T-helper 1 cell treated with Interleukin-12 subunit alpha and Interleukin-12 subunit beta and Interleukin-4 antibody, amounts not matched to agents 30 μg/mL and 1 μg/mL, for 36 hours (primary cell): ENCODE measurements around the gene EIF4H.
"Not testable (repeated sequence)": the region's sequence is repeated elsewhere in the genome, so short reads cannot be mapped to it uniquely, and the experiment has no call there.

Experiments
- H3K27ac Mint-ChIP-seq: one replicate; pipeline ENCODE4 v1.8.0; 2021; ENCODE audit warnings: mild to moderate bottlenecking, mixed read lengths
- H3K27me3 Mint-ChIP-seq: one replicate; pipeline ENCODE4 v1.8.0; 2021; ENCODE audit warnings: low read depth, mixed read lengths
- H3K36me3 Mint-ChIP-seq: one replicate; pipeline ENCODE4 v1.8.0; 2021; ENCODE audit warnings: low read depth, mixed read lengths
- H3K4me1 Mint-ChIP-seq: one replicate; pipeline ENCODE4 v1.8.0; 2021; ENCODE audit warnings: low read depth, mixed read lengths
- H3K4me3 Mint-ChIP-seq: one replicate; pipeline ENCODE4 v1.8.0; 2021; ENCODE audit warnings: mild to moderate bottlenecking, moderate library complexity, mixed read lengths
- H3K9me3 Mint-ChIP-seq: one replicate; pipeline ENCODE4 v1.8.0; 2021; ENCODE audit warnings: mixed read lengths

The EIF4H gene

DNA sequence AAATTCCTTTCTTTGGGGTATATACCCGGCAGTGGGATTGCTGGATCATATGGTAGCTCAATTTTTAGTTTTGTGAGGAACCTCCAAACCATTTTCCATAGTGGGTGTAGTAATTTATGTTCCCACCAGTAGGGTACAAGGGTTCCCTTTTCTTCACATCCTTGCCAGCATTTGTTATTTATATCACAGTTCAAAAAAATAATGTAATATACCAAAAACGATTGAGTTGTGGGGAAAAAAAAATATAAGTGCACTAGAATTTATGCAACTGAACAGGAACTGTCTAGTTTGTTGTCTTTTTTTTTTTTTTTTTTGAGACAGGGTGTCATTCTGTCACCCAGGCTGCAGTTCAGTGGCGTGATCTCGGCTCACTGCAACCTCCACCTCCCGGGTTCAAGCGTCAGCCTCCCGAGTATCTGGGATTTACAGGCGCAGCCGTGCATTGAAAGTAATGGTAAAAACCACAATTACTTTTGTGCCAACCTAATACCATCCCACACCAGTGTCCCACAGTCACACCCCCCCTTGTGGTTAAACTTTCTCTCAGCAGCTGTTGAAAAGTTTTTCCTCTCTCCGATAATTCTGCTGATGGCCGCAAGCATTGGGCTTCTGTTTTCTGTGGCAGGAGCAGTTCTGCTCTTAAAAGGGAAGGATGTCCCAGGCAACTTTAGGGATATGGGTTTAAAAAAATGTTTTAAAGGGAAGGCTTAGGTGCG is 28.8 kb downstream of the EIF4H start:
- Mint-ChIP-seq H3K36me3 (no peaks in the 10 kb centered on the region), H3K9me3 (no peaks in the 10 kb centered on the region), H3K4me1 (peaks cover 12% of the 10 kb centered on the region), H3K27ac (no peak overlapping the region), H3K4me3 (no peak overlapping the region), H3K27me3 (no peaks in the 10 kb centered on the region)

DNA sequence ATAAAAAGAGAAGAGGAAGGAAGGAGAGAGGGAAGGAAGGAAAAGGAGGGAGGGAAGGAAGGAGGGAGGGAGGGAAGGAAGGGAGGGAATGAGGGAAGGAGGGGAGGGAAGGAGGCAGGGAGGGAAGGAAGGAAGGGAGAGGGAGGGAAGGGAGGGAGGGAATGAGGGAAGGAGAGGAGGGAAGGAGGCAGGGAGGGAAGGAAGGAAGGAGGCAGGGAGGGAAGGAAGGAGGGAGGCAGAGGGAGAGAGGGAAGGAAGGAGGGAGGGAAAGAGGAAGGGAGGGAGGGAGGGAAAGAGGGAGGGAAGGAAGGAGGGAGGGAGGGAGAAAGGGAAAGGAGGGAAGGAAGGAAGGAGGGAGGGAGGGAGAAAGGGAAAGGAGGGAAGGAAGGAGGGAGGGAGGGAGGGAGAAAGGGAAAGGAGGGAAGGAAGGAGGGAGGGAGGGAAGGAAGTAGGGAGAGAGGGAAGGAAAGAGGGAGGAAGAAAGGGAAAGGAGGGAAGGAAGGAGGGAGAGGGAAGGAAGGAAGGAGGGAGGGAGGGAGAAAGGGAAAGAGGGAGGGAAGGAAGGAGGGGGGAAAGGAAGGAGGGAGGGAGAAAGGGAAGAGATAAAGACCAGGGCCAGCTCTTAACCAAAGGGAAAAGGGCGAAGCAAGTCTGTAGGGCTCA is 29.9 kb downstream of the EIF4H start:
- Mint-ChIP-seq H3K27ac (peak overlapping the region; percentile 62), H3K27me3 (no peaks in the 10 kb centered on the region)

DNA sequence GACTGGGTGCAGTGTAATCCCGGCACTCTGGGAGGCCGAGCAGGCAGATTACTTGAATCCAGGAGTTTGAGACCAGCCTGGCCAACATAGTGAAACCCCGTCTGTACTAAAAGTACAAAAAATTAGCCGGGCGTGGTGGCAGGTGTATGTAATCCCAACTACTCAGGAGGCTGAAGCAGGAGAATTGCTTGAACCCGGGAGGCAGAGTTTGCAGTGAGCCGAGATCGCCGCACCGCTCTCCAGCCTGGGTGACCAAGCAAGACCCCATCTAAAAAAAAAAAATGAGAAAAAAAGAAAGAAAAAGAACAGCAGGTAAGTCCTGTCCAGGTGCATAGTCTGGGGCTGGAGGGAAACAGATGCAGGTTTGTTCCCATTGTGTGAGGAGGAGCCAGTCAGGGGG is 31.9 kb downstream of the EIF4H start:
- H3K27me3 Mint-ChIP-seq, H3K27ac Mint-ChIP-seq, H3K36me3 Mint-ChIP-seq, H3K4me3 Mint-ChIP-seq, H3K9me3 Mint-ChIP-seq: not testable (repeated sequence)
- H3K4me1 Mint-ChIP-seq = peaks cover 18% of the 10 kb centered on the region

More for the DNA sequence above, 29.9 kb downstream of the EIF4H start:
- peaks cover 12% of the 10 kb centered on the region for H3K4me1 Mint-ChIP-seq
- H3K4me3 Mint-ChIP-seq = no peak overlapping the region
- no peaks in the 10 kb centered on the region for H3K36me3 Mint-ChIP-seq
- no peaks in the 10 kb centered on the region for H3K9me3 Mint-ChIP-seq

- peak overlapping the region; percentile 26 for H3K4me3 Mint-ChIP-seq
- H3K36me3 Mint-ChIP-seq = no peaks in the 10 kb centered on the region
- H3K27me3 Mint-ChIP-seq = no peaks in the 10 kb centered on the region
- H3K4me1 Mint-ChIP-seq = peaks cover 18% of the 10 kb centered on the region
- peak overlapping the region; percentile 39 for H3K27ac Mint-ChIP-seq
- H3K9me3 Mint-ChIP-seq = no peaks in the 10 kb centered on the region
These were observed 32.5 kb downstream of the EIF4H start for GRCh38 chr7:74206589-74207120.

GRCh38 chr7:74207586-74207985 is 33.4 kb downstream of the EIF4H start:
- H3K27ac Mint-ChIP-seq = no peak overlapping the region
- peaks cover 18% of the 10 kb centered on the region for H3K4me1 Mint-ChIP-seq
- no peaks in the 10 kb centered on the region for H3K27me3 Mint-ChIP-seq
- no peaks in the 10 kb centered on the region for H3K36me3 Mint-ChIP-seq
- no peak overlapping the region for H3K4me3 Mint-ChIP-seq
- no peaks in the 10 kb centered on the region for H3K9me3 Mint-ChIP-seq

- not testable (repeated sequence) for H3K27ac Mint-ChIP-seq, H3K9me3 Mint-ChIP-seq, H3K36me3 Mint-ChIP-seq, H3K27me3 Mint-ChIP-seq, H3K4me3 Mint-ChIP-seq
- peaks cover 18% of the 10 kb centered on the region for H3K4me1 Mint-ChIP-seq
These were observed 34.1 kb downstream of the EIF4H start for GRCh38 chr7:74208241-74208640.

- Mint-ChIP-seq H3K4me3 (no peak overlapping the region), H3K27ac (no peak overlapping the region), H3K9me3 (no peaks in the 10 kb centered on the region), H3K36me3 (no peaks in the 10 kb centered on the region), H3K4me1 (peaks cover 20% of the 10 kb centered on the region), H3K27me3 (no peaks in the 10 kb centered on the region)
These were observed 38.5 kb downstream of the EIF4H start for GRCh38 chr7:74212661-74213060.

DNA sequence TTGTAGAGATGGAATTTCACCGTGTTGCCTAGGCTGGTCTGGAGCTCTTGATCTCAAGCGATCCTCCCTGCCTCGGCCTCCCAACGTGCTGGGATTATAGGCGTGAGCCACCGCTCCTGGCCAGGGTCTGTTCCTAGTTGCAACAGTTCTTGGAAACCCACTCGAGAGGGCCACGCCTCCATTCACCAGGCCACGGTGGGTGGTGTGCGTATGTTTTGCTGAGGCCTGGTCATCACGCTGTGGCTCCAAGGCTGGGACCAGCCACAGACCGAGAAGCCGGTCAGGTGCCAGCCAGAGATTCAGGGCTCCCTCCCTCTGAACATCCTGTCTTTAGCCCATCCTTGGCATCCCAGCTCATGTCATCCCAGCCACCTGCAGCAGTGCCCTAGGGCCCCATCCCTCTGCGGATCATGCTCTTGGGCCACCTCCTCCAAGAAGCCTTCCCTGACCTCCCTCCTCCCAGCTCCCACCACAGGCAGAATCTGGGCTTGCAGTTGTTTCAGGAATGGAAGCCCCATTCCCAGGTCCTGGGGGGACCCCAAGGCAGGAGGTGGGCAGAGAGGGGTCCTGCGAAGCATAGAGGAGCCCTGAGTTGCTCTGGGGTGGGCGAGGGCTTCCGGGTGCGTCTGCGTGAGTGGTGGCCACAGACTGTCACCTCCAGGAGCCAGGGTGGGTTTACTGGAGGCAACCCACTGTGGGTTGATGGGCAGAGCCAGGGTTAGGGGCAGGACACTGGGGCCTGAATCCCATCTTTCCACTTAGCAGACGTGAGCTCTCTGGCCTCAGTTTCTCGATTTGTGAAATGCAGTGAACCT is 40.9 kb downstream of the EIF4H start:
- Mint-ChIP-seq H3K4me3 (no peak overlapping the region), H3K4me1 (peaks cover 22% of the 10 kb centered on the region), H3K36me3 (peaks cover 5% of the 10 kb centered on the region), H3K9me3 (no peaks in the 10 kb centered on the region), H3K27ac (no peak overlapping the region), H3K27me3 (no peaks in the 10 kb centered on the region)

DNA sequence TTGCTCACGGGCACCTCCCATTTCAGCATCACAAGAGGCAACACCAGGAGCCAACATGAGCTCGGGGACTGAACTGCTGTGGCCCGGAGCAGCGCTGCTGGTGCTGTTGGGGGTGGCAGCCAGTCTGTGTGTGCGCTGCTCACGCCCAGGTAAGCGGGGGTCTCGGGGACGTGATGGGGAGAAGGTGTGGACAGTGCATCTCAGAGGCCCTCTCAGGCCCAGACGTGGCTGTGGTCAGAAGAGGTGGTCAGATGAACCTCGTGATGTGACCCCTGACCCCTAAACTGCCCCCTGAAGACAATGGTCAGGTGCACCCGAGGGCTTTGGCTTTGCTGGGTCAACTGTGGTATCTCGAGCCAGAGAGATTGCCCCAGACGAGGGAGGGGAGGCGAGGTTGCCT is 41.8 kb downstream of the EIF4H start:
- H3K4me3 Mint-ChIP-seq = no peak overlapping the region
- H3K9me3 Mint-ChIP-seq = no peaks in the 10 kb centered on the region
- H3K27ac Mint-ChIP-seq = no peak overlapping the region
- H3K4me1 Mint-ChIP-seq = peaks cover 22% of the 10 kb centered on the region
- peaks cover 5% of the 10 kb centered on the region for H3K36me3 Mint-ChIP-seq
- no peaks in the 10 kb centered on the region for H3K27me3 Mint-ChIP-seq

- Mint-ChIP-seq H3K27me3 (no peaks in the 10 kb centered on the region), H3K36me3 (peaks cover 5% of the 10 kb centered on the region), H3K4me3 (no peak overlapping the region), H3K27ac (peak overlapping the region; percentile 85), H3K9me3 (no peaks in the 10 kb centered on the region), H3K4me1 (peaks cover 22% of the 10 kb centered on the region)
These were observed 42.2 kb downstream of the EIF4H start for GRCh38 chr7:74216361-74216761.

- Mint-ChIP-seq H3K27ac (peak overlapping the region; percentile 87), H3K4me1 (peaks cover 22% of the 10 kb centered on the region), H3K4me3 (peak overlapping the region; percentile 53), H3K36me3 (peaks cover 5% of the 10 kb centered on the region), H3K27me3 (no peaks in the 10 kb centered on the region), H3K9me3 (no peaks in the 10 kb centered on the region)
These were observed 43.5 kb downstream of the EIF4H start for GRCh38 chr7:74217455-74218342.

DNA sequence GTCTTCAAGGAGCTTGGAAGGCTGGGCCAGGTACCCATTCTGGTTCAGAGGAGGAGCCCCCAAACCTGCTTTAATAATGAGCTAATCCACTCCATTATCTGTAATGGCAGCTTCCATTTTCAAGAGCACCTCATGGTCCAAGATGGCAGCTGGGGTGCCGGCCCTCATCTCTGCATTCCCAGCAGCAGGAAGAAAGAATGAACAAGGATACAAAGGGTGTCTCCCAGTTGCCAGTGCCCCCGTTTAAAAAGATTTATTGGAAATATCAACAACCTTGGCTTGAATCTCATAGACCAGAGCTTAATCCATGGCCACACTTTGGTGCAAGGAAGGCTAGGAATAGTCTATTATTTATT is 44.2 kb downstream of the EIF4H start:
- peaks cover 22% of the 10 kb centered on the region for H3K4me1 Mint-ChIP-seq
- peak overlapping the region; percentile 87 for H3K27ac Mint-ChIP-seq
- H3K4me3 Mint-ChIP-seq = peak overlapping the region; percentile 53
- H3K9me3 Mint-ChIP-seq = no peaks in the 10 kb centered on the region
- peaks cover 7% of the 10 kb centered on the region for H3K36me3 Mint-ChIP-seq
- H3K27me3 Mint-ChIP-seq = no peaks in the 10 kb centered on the region

DNA sequence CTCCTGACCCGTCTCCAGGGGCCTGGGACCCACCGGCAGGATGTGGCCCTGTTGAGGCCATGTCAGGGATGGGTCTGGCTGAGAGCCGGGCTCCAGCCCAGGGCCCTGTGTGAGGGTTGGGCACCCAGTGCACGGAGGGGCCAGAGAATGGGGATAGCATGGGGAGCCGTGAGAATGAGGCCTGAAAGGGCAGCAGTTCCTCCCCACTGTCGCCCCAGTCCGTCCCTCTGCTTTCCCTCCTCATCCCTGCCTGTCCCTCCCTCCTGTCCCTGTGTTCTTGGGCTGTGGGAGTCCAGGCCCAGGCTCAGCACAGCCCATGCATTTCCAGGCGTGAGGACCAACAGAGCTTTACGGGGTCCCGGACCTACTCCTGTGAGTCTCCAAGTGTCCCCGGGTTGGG is 45.3 kb downstream of the EIF4H start:
- Mint-ChIP-seq H3K27me3 (no peaks in the 10 kb centered on the region), H3K9me3 (no peaks in the 10 kb centered on the region), H3K36me3 (peaks cover 10% of the 10 kb centered on the region), H3K4me1 (peaks cover 22% of the 10 kb centered on the region), H3K27ac (no peak overlapping the region), H3K4me3 (no peak overlapping the region)

- H3K27ac Mint-ChIP-seq = no peak overlapping the region
- peaks cover 11% of the 10 kb centered on the region for H3K36me3 Mint-ChIP-seq
- H3K4me1 Mint-ChIP-seq = peaks cover 22% of the 10 kb centered on the region
- H3K4me3 Mint-ChIP-seq = no peak overlapping the region
- H3K9me3 Mint-ChIP-seq = no peaks in the 10 kb centered on the region
- no peaks in the 10 kb centered on the region for H3K27me3 Mint-ChIP-seq
These were observed 46.1 kb downstream of the EIF4H start for GRCh38 chr7:74220229-74220628.
